ENCODE measurements around the gene PCED1A. TPM values are rescaled to one million over a fixed set of nuclear protein-coding genes. Genes with fewer than 3 reads are reported as not detected.

Gene PCED1A
- total RNA-seq, 3 donors from 2014 or later, result 23.4 to 38.0 (median 36.6) TPM

GRCh38 chr20:2840967-2841531, 594 bp upstream of the PCED1A start:
- no peak for TF ChIP-seq POLR2AphosphoS5 (IDR thresholded peaks at IDR 0.05)
- intact Hi-C loops (cut with DNase I; ENCODE audit: low total_unique reads), result no loop called here

GRCh38 chr20:2839732-2840137, 720 bp downstream of the PCED1A start:
- intact Hi-C loops (cut with DNase I; ENCODE audit: low total_unique reads), result no loop called here
- TF ChIP-seq POLR2AphosphoS5 (IDR thresholded peaks at IDR 0.05) (peak in 1 of 3 donors; percentile 6), POLR2A (IDR thresholded peaks at IDR 0.05) (no peak)
- DNase-seq (ENCODE audit: low spot score in 2 of 2), result no peak
- Histone ChIP-seq H3K9me3 (no peaks in the 10 kb centered on the region), H3K27ac (peak overlapping the region; percentile 91 to 94), H3K4me1 (peaks cover 0 to 4% of the 10 kb centered on the region in 2 donors), H3K4me3 (peak overlapping the region; percentile 73 to 89 (median 75)), H3K36me3 (no peaks in the 10 kb centered on the region), H3K27me3 (no peaks in the 10 kb centered on the region)

More at GRCh38 chr20:2840967-2841531, 594 bp upstream of the PCED1A start:
- Histone ChIP-seq H3K9me3 (no peaks in the 10 kb centered on the region), H3K27ac (peak overlapping the region; percentile 91 to 94), H3K4me1 (peaks cover 0 to 4% of the 10 kb centered on the region in 2 donors), H3K27me3 (no peaks in the 10 kb centered on the region), H3K36me3 (no peaks in the 10 kb centered on the region), H3K4me3 (peak overlapping the region; percentile 73 to 89 (median 75))
- DNase-seq (ENCODE audit: low spot score in 2 of 2), result no peak

GRCh38 chr20:2838847-2839671, 1.4 kb downstream of the PCED1A start:
- no peak overlapping the region for H3K27ac ChIP-seq
- intact Hi-C loops (cut with DNase I; ENCODE audit: low total_unique reads), result no loop called here
- peak overlapping the region in 1 of 3 donors; percentile 89 for H3K4me3 ChIP-seq
- peaks cover 0 to 4% of the 10 kb centered on the region in 2 donors for H3K4me1 ChIP-seq
- no peaks in the 10 kb centered on the region for H3K27me3 ChIP-seq
- no peak for DNase-seq (ENCODE audit: low spot score in 2 of 2)
- no peaks in the 10 kb centered on the region for H3K36me3 ChIP-seq
- no peaks in the 10 kb centered on the region for H3K9me3 ChIP-seq
- TF ChIP-seq POLR2A (IDR thresholded peaks at IDR 0.05) (no peak), POLR2AphosphoS5 (IDR thresholded peaks at IDR 0.05) (no peak)

GRCh38 chr20:2838170-2838797, 2.2 kb downstream of the PCED1A start:
- H3K4me1 ChIP-seq, result peaks cover 0 to 4% of the 10 kb centered on the region in 2 donors
- no peak for DNase-seq (ENCODE audit: low spot score in 2 of 2)
- no peak overlapping the region for H3K27ac ChIP-seq
- intact Hi-C loops (cut with DNase I; ENCODE audit: low total_unique reads), result no loop called here
- no peak for TF ChIP-seq POLR2A (IDR thresholded peaks at IDR 0.05)
- no peak overlapping the region for H3K4me3 ChIP-seq
- H3K27me3 ChIP-seq, result no peaks in the 10 kb centered on the region
- H3K36me3 ChIP-seq, result no peaks in the 10 kb centered on the region
- H3K9me3 ChIP-seq, result no peaks in the 10 kb centered on the region

- Histone ChIP-seq H3K27me3 (no peaks in the 10 kb centered on the region), H3K27ac (no peak overlapping the region), H3K4me3 (no peak overlapping the region), H3K9me3 (no peaks in the 10 kb centered on the region), H3K4me1 (peaks cover 0 to 4% of the 10 kb centered on the region in 2 donors), H3K36me3 (no peaks in the 10 kb centered on the region)
- intact Hi-C loops (cut with DNase I; ENCODE audit: low total_unique reads), result no loop called here
- TF ChIP-seq CTCF (IDR thresholded peaks at IDR 0.05) (no peak), POLR2A (IDR thresholded peaks at IDR 0.05) (no peak), POLR2AphosphoS5 (IDR thresholded peaks at IDR 0.05) (no peak)
- no peak for DNase-seq (ENCODE audit: low spot score in 2 of 2)
These were observed 3.1 kb downstream of the PCED1A start for GRCh38 chr20:2837221-2837960.

- H3K27ac ChIP-seq, result no peak overlapping the region
- H3K4me1 ChIP-seq, result peaks cover 0 to 4% of the 10 kb centered on the region in 2 donors
- DNase-seq (ENCODE audit: low spot score in 2 of 2), result no peak
- no peaks in the 10 kb centered on the region for H3K27me3 ChIP-seq
- no peaks in the 10 kb centered on the region for H3K9me3 ChIP-seq
- H3K4me3 ChIP-seq, result no peak overlapping the region
- H3K36me3 ChIP-seq, result no peaks in the 10 kb centered on the region
- TF ChIP-seq POLR2AphosphoS5 (IDR thresholded peaks at IDR 0.05) (no peak), POLR2A (IDR thresholded peaks at IDR 0.05) (no peak), CTCF (IDR thresholded peaks at IDR 0.05) (no peak)
- intact Hi-C loops (cut with DNase I; ENCODE audit: low total_unique reads), result no loop called here
These were observed 4.4 kb downstream of the PCED1A start for GRCh38 chr20:2836035-2836434.

Measured in breast epithelium (tissue), 4 donors.